H9 (cell line): ENCODE measurements around the gene SLC44A3. TPM values are rescaled to one million over a fixed set of nuclear protein-coding genes. Genes with fewer than 3 reads are reported as not detected.
A peak's percentile ranks its signal among the peaks of the same experiment; 100 is the strongest.

Experiments
- DNase-seq: peaks from one replicate; pipeline ENCODE4 v3.0.0-alpha.2; 2017
- H2AFZ ChIP-seq: one replicate; pipeline ENCODE4 v1.6.1; 2013; ENCODE audit warnings: mild to moderate bottlenecking, low read length, control low read depth, moderate library complexity
- H2AK5ac ChIP-seq: 2 replicates; pipeline ENCODE4 v1.6.1; 2013; ENCODE audit warnings: low read length, control low read depth, mixed read lengths; ENCODE audit not compliant: insufficient read length
- H2BK120ac ChIP-seq: one replicate; pipeline ENCODE4 v1.6.1; 2013; ENCODE audit warnings: low read depth, mild to moderate bottlenecking, low read length, control low read depth, inconsistent platforms; ENCODE audit not compliant: poor library complexity, severe bottlenecking
- H2BK12ac ChIP-seq: 2 replicates; pipeline ENCODE4 v1.6.1; 2013; ENCODE audit warnings: low read length, control low read depth, mixed read lengths, low read depth; ENCODE audit not compliant: insufficient read length
- H2BK15ac ChIP-seq: 2 replicates; pipeline ENCODE4 v1.6.1; 2013; ENCODE audit warnings: low read depth, low read length, control low read depth
- H2BK20ac ChIP-seq: one replicate; pipeline ENCODE4 v1.6.1; 2013; ENCODE audit warnings: low read depth, mild to moderate bottlenecking, low read length, control low read depth, inconsistent platforms; ENCODE audit not compliant: poor library complexity, severe bottlenecking
- H2BK5ac ChIP-seq: 2 replicates; pipeline ENCODE4 v1.6.1; 2013; ENCODE audit warnings: low read length, control low read depth, mixed read lengths; ENCODE audit not compliant: insufficient read length
- H3K14ac ChIP-seq: 2 replicates; pipeline ENCODE4 v1.6.1; 2013; ENCODE audit warnings: low read length, control low read depth; ENCODE audit not compliant: insufficient read depth
- H3K18ac ChIP-seq: 2 replicates; pipeline ENCODE4 v1.6.1; 2013; ENCODE audit warnings: low read depth, mild to moderate bottlenecking, mixed read lengths, low read length, control low read depth; ENCODE audit not compliant: insufficient read length
- H3K23ac ChIP-seq: 2 replicates; pipeline ENCODE4 v1.6.1; 2013; ENCODE audit warnings: low read length, control low read depth, mixed read lengths, low read depth; ENCODE audit not compliant: insufficient read length
- H3K23me2 ChIP-seq: 2 replicates; pipeline ENCODE4 v1.6.1; 2013; ENCODE audit warnings: low read depth, mild to moderate bottlenecking, mixed read lengths, low read length, control low read depth; ENCODE audit not compliant: insufficient read length, poor library complexity, severe bottlenecking
- H3K27ac ChIP-seq: 2 replicates; pipeline ENCODE4 v1.5.1; 2013; ENCODE audit warnings: low read length, control low read depth, mixed read lengths, low read depth; ENCODE audit not compliant: insufficient read length
- H3K27me3 ChIP-seq: 2 replicates; pipeline ENCODE4 v1.6.1; 2013; ENCODE audit warnings: low read length, control low read depth, inconsistent platforms; ENCODE audit not compliant: insufficient read depth
- H3K4ac ChIP-seq: 2 replicates; pipeline ENCODE4 v1.6.1; 2013; ENCODE audit warnings: low read depth, mild to moderate bottlenecking, control low read depth, inconsistent platforms, low read length, moderate library complexity
- H3K4me1 ChIP-seq: 2 replicates; pipeline ENCODE4 v1.6.1; 2013; ENCODE audit warnings: low read length, control low read depth, inconsistent platforms; ENCODE audit not compliant: insufficient read depth
- H3K4me2 ChIP-seq: 2 replicates; pipeline ENCODE4 v1.6.1; 2013; ENCODE audit warnings: low read length, control low read depth, mixed read lengths; ENCODE audit not compliant: insufficient read length, insufficient read depth
- H3K56ac ChIP-seq: 2 replicates; pipeline ENCODE4 v1.6.1; 2013; ENCODE audit warnings: low read depth, mild to moderate bottlenecking, mixed read lengths, low read length, control low read depth; ENCODE audit not compliant: insufficient read length
- H3K79me1 ChIP-seq: 2 replicates; pipeline ENCODE4 v1.6.1; 2013; ENCODE audit warnings: low read depth, mild to moderate bottlenecking, moderate library complexity, low read length, control low read depth, inconsistent platforms; ENCODE audit not compliant: insufficient read depth, poor library complexity, severe bottlenecking
- H3K79me2 ChIP-seq: 2 replicates; pipeline ENCODE4 v1.6.1; 2013; ENCODE audit warnings: low read length, control low read depth, inconsistent platforms; ENCODE audit not compliant: insufficient read depth
- H3K9ac ChIP-seq: 2 replicates; pipeline ENCODE4 v1.6.1; 2013; ENCODE audit warnings: low read length, control low read depth, mixed read lengths; ENCODE audit not compliant: insufficient read length; ENCODE audit errors: extremely low read depth
- H3K9me3 ChIP-seq: one replicate; pipeline ENCODE4 v1.6.1; 2013; ENCODE audit warnings: low read depth, low read length, inconsistent platforms; ENCODE audit not compliant: control insufficient read depth
- H3T11ph ChIP-seq: one replicate; pipeline ENCODE4 v1.6.1; 2013; ENCODE audit warnings: mild to moderate bottlenecking, low read length, control low read depth, inconsistent platforms
- H4K20me1 ChIP-seq: one replicate; pipeline ENCODE4 v1.6.1; 2013; ENCODE audit not compliant: control insufficient read depth, insufficient read length, insufficient read depth
- H4K5ac ChIP-seq: 2 replicates; pipeline ENCODE4 v1.6.1; 2013; ENCODE audit warnings: low read depth, mild to moderate bottlenecking, mixed read lengths, low read length, control low read depth; ENCODE audit not compliant: insufficient read length
- H4K8ac ChIP-seq: replicated peaks from 2 replicates; pipeline ENCODE4 v1.6.1; 2013; ENCODE audit warnings: low read length, control low read depth, mixed read lengths, low read depth; ENCODE audit not compliant: insufficient read length
- H4K91ac ChIP-seq: 2 replicates; pipeline ENCODE4 v1.6.1; 2013; ENCODE audit warnings: low read depth, mild to moderate bottlenecking, moderate library complexity, mixed read lengths, low read length, control low read depth; ENCODE audit not compliant: insufficient read length
- H3K27ac Mint-ChIP-seq, 3 experiments: 2 replicates in 2 of 3; 3 replicates in 1 of 3; pipeline ENCODE4 v1.8.0; 2020 to 2021; ENCODE audit warnings: mixed read lengths in 3 of 3, mild to moderate bottlenecking in 1 of 3, moderate library complexity in 1 of 3
- H3K27me3 Mint-ChIP-seq: 2 replicates; pipeline ENCODE4 v1.8.0; 2021; ENCODE audit warnings: low read depth, mild to moderate bottlenecking, moderate library complexity, mixed read lengths
- H3K36me3 Mint-ChIP-seq, 3 experiments: 2 replicates in 2 of 3; 3 replicates in 1 of 3; pipeline ENCODE4 v1.8.0; 2020 to 2021; ENCODE audit warnings: low read depth in 3 of 3, mixed read lengths in 3 of 3; ENCODE audit not compliant: insufficient read depth in 1 of 3
- H3K4me1 Mint-ChIP-seq, 2 experiments: 2 replicates each; pipeline ENCODE4 v1.8.0; 2020; ENCODE audit warnings: mixed read lengths in 2 of 2
- H3K4me3 Mint-ChIP-seq, 2 experiments: 2 replicates in 1 of 2; 3 replicates in 1 of 2; pipeline ENCODE4 v1.8.0; 2020 to 2021; ENCODE audit warnings: mild to moderate bottlenecking in 2 of 2, mixed read lengths in 2 of 2, moderate library complexity in 1 of 2
- H3K9me3 Mint-ChIP-seq, 2 experiments: 2 replicates in 1 of 2; 3 replicates in 1 of 2; pipeline ENCODE4 v1.8.0; 2020; ENCODE audit warnings: mild to moderate bottlenecking in 2 of 2, mixed read lengths in 2 of 2, moderate library complexity in 1 of 2
- WGBS: extraction: QIAGEN DNeasy Blood & Tissue Kit; methylation state at CpG from one replicate; pipeline ENCODE4 v1.1.7; 2013; ENCODE audit warnings: missing lambda C conversion rate, low lambda C conversion rate, mixed read lengths; ENCODE audit not compliant: insufficient read length; ENCODE audit errors: extremely low coverage; 5-methylcytosine and 5-hydroxymethylcytosine counted together
- total RNA-seq: library from RNA; stranded (reverse); gene quantifications from 2 replicates; pipeline ENCODE4 v1.2.1, GENCODE V29; 2021
- TF ChIP-seq, protein P1 (sequence below): fragments of 200-600 bp; sonication (generic); conservative IDR thresholded peaks from 3 replicates; pipeline ENCODE4 v1.8.0; 2021; ENCODE audit warnings: antibody characterized with exemption, mild to moderate bottlenecking

SLC44A3 gene
- total RNA-seq, 1 experiment from 2014 or later, result 5.5 TPM

DNA sequence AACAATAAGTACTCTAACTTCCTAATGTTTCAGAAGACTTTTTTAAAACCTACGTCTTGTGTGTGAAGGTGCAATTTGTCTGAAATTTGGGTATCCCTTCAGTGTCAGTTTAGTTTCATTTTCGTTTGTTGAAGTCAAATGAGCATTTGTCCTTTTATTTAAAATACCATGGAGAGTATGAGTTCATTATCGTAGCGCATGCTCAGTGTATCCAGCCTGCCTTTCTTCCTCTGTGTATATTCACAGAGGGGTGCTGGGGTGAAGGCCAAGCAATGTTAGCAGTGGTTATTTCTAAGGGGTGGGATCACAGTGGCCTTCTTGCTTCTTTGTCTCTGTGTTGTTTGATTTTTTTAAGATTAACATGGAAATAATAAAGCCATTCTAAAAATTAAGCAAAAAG lies 63.5 kb downstream of the SLC44A3 start:
- H3K4me3 Mint-ChIP-seq, result no peak overlapping the region; a peak in 1 of 5 replicates
- Histone ChIP-seq H3K27ac (no peak overlapping the region), H2AFZ (no peak overlapping the region)

More for the DNA sequence above, 63.5 kb downstream of the SLC44A3 start:
- H3K4ac ChIP-seq, result no peak overlapping the region
- no peak overlapping the region for H3K56ac ChIP-seq
- TF ChIP-seq, protein P1, sequence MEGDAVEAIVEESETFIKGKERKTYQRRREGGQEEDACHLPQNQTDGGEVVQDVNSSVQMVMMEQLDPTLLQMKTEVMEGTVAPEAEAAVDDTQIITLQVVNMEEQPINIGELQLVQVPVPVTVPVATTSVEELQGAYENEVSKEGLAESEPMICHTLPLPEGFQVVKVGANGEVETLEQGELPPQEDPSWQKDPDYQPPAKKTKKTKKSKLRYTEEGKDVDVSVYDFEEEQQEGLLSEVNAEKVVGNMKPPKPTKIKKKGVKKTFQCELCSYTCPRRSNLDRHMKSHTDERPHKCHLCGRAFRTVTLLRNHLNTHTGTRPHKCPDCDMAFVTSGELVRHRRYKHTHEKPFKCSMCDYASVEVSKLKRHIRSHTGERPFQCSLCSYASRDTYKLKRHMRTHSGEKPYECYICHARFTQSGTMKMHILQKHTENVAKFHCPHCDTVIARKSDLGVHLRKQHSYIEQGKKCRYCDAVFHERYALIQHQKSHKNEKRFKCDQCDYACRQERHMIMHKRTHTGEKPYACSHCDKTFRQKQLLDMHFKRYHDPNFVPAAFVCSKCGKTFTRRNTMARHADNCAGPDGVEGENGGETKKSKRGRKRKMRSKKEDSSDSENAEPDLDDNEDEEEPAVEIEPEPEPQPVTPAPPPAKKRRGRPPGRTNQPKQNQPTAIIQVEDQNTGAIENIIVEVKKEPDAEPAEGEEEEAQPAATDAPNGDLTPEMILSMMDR, result no peak
- no peak overlapping the region for H2BK5ac ChIP-seq
- no peaks in the 10 kb centered on the region for H3K27me3 ChIP-seq
- H4K8ac ChIP-seq, result no peak overlapping the region
- H3K79me2 ChIP-seq, result no peaks in the 10 kb centered on the region
- Mint-ChIP-seq H3K27me3 (no peaks in the 10 kb centered on the region), H3K36me3 (peaks cover 0 to 4% (median 0%) of the 10 kb centered on the region in 3 experiments; a peak in 1 of 7 replicates), H3K4me1 (peaks cover 62 to 64% of the 10 kb centered on the region in 2 experiments), H3K9me3 (peaks cover 0 to 3% of the 10 kb centered on the region in 2 experiments; a peak in 1 of 5 replicates), H3K27ac (peak overlapping the region; percentile 14 to 95 (median 89); a peak in 4 of 7 replicates)
- no peaks in the 10 kb centered on the region for H3K79me1 ChIP-seq
- H4K5ac ChIP-seq, result no peak overlapping the region
- no peak overlapping the region for H3K4me2 ChIP-seq
- no peak overlapping the region for H3K9ac ChIP-seq
- no peaks in the 10 kb centered on the region for H4K20me1 ChIP-seq
- no peaks in the 10 kb centered on the region for H3K9me3 ChIP-seq
- no peak overlapping the region for H3K14ac ChIP-seq
- no peak overlapping the region for H2AK5ac ChIP-seq
- no peak overlapping the region for H4K91ac ChIP-seq
- no peak overlapping the region for H2BK120ac ChIP-seq
- H3K4me1 ChIP-seq, result peaks cover 11% of the 10 kb centered on the region; the same call in 1 of the 2 replicates
- H3K23me2 ChIP-seq, result no peaks in the 10 kb centered on the region
- no peak overlapping the region for H2BK12ac ChIP-seq
- H3K23ac ChIP-seq, result no peak overlapping the region
- H2BK15ac ChIP-seq, result no peak overlapping the region
- H3K18ac ChIP-seq, result no peak overlapping the region
- H3T11ph ChIP-seq, result no peak overlapping the region
- DNase-seq, result no peak
- WGBS, result no CpG with 5 or more reads among the region's 4 CpGs
- no peak overlapping the region for H2BK20ac ChIP-seq
